GM21717 (cell line): ENCODE measurements around the gene ZMYND11.

ENCODE experiments used
- ATAC-seq: cut with Tn5 transposase; IDR thresholded peaks from one replicate; pipeline ENCODE4 v1.9.1; 2021; ENCODE audit warnings: mild to moderate bottlenecking, moderate library complexity; ENCODE audit not compliant: unreplicated experiment

Gene ZMYND11

DNA sequence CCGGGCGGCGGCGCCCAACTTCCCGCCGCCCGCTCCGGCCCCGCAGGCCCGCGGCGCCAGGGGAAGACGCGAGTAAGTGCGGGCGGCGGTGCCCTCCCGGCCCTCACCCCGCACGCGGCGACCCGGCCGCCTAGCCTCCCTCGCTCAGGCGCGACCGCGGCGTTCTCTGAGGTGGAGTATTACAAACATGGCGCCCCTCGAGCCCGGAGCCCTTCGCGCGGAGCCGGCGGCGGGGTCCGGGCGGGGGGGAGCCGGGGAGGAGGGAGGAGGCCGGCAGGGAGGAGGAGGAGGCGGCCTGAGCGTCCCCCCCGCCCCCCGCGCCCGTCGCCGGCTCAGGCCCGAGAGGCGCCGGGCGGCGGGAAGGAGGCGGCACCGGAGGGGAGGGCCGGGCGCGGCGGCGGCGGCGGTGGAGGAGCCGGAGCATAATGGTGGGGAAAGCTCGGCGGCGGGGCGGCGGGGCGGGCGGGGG is at the start of gene ZMYND11:
ZMYND11 (plus strand) TSS at position 324 of the 469 bp plus-strand sequence. CDS start 44,558 bp downstream, outside the sequence.
- ATAC-seq, result peak; percentile 47

DNA sequence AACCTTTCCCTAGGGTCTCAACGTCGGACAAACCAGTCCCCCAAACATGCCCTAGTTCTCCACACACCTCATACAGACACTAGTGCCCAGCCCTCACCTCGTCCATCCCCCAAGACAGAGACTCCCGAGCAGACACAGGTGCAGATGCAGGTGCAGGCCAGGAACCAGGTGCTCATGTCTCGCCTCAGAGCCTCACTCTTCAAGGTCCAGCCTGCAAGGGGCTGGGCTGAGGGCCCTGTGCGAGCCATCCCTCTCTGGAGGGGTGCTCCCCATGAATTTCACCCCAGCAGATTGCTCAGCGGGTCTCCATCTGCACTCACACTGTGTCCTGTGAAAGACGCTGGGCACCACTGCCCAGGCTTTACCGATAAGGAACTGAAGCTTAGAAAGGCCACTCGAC is 49.2 kb upstream of the ZMYND11 start:
- ATAC-seq, result no peak

DNA sequence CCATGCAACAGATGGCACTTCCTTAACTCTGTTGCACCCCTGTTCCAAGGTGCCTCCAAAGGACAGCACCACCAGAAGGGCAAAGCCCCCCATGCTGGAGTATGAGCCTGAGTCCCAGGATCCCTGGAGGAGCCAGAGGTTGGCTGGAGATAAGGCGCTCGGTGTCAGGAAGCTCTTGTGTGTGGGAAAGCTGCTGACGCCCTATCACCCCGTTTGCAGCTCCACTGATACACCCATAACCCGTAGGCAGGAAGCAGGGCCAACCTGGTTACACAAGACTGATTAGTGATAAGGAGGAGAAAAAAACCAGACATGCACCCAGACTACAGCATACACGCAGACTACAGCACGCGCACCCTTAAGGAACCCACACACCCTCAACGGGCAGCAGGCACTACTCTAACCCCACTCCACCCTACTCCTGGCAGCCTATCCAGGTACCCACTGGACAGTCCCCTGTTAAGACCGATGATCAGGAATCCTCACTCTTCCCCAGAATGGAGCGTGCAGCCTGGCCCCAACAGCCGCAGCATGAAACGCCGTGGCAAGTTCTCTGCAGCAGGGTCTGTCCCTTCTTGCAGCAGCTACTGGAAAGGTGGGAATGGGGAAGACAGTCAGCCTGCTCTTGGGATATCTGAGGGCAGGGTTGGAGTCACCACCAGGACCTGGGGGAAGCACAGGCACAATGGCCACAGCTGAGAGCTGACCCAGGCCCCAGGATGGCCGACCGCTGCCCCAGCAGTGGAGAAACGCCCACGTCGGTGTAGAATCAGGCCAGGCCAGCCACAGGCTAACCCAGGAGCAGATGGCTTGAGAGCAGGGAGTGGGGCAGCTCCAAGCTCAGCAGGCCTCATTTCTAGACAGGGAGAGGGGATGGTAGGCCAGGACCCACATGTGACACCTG is 47.8 kb upstream of the ZMYND11 start:
- ATAC-seq, result no peak

DNA sequence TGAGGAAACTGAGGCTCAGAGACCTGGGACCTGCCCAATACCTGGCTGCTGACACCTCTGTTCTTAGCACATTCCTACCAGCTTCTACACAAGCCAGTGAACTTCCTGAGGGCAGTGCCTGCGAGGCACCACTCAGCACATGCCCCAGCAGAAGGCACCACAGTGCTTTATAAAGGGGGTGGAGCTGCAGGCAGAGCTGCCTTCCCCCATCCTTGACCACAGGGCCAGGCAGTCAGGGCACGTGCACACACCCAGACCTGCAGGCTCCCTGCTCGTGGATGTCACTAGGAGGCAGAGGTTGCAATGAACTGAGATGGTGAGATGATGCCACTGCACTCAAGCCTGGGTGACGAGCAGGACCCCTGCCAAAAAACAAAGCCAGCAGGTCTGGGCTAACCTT is 47.0 kb upstream of the ZMYND11 start:
- no peak for ATAC-seq

DNA sequence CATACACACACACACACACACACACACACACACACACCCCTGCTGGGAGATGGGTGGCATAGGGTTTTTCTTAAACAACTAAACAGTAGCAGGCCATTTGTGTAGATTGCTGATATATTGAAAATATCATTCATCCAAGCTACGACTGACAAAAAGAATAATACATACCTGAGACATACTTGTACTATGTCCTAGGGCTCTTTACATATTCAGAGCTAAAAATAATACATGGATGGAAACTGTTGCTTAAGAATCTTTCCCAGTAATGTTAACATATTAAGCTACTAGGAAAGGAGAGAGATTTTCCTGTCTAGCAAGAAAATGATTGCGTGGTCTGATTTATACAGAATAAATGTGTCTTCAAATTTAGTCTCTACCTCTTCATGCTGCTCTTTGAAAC is 46.0 kb upstream of the ZMYND11 start:
- no peak for ATAC-seq

DNA sequence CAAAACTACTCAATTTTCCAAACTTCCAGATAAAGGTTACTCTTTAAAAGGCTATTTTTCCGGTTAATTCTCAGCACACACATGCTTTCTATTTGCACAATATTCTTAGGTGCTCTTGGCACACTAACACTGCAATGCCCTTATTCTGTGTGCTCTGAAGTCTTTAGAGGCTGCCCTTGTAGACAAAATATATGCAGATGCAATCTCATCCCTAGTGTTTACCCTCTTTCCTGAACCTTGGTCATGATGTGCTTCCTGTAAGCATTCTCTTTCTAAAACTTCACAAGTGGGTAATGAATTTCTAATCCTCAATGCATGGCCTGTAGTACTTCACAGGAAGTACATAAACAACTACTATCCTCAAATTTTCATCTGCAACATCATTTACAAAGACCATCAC is 45.1 kb upstream of the ZMYND11 start:
- no peak for ATAC-seq

DNA sequence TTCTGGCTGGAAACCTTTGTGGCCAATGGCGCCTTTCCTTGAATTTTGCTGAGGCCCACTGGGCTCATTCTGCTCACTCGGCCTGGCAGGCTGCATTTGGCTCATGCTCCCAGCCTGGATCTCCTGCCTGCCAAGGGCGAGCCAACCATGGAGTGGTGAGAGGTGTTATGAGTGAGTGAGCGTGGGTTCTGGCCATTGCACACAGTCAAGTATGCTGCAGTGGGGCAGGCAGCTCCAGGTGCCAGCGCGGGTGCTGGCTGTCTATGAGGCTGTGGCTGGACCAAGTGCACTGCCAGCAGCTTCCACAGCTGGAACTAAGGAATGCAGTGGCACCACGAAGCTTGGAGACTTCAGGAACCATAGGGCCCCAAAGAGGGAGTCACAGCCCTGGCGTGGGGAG is 43.9 kb upstream of the ZMYND11 start:
- no peak for ATAC-seq

DNA sequence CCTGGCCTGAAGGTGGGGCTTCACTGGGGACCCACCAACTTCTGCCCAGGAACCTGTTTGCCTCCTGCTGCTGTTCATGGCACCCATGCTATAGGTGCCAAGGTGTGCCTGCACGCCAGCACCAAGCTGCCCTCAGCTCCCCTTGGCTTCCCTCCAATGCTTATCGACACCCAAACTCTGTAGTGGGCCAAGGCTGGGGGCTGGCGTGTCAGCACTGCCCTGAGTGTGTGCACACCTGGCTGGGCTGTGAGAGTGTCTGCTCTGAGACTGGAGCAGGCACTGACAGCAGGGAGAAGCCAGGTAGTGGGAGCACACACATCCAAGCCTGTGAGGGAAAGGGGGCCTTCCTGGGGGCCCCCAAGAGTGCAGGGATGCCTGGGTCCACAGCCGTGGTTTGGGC is 43.1 kb upstream of the ZMYND11 start:
- no peak for ATAC-seq

DNA sequence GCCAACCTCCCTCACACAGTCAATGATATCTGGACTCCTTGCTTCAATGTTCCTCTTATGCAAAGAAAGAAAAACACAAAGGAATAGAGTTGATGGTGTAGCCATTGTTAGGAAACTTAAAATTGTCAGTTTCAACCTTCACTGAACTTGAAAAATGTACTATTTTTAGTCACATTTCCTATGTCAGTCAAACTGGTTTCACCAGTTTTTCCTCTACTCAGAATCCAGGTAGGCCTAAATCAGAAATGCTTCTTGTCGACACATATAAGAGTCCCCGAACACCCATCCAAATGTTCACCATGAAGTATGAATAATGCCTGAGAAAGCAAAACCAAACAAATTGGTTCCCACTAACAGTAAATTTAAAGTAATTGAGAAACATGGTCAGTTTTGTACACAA is 42.4 kb upstream of the ZMYND11 start:
- ATAC-seq, result no peak

DNA sequence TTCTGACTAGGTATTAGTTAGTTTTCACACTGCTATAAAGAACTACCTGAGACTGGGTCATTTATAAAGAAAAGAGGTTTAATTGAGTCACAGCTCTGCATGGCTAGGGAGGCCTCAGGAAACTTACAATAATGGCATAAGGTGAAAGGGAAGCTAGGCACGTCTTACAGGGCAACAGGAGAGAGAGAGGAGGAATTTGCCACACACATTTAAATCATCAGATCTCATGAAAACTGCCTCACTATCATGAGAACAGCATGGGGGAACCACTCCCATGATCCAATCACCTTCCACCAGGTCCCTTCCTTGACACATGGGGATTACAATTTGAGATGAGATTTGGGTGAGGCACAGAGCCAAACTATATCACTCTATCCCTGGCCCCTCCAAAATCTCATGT is 40.6 kb upstream of the ZMYND11 start:
- ATAC-seq, result no peak

DNA sequence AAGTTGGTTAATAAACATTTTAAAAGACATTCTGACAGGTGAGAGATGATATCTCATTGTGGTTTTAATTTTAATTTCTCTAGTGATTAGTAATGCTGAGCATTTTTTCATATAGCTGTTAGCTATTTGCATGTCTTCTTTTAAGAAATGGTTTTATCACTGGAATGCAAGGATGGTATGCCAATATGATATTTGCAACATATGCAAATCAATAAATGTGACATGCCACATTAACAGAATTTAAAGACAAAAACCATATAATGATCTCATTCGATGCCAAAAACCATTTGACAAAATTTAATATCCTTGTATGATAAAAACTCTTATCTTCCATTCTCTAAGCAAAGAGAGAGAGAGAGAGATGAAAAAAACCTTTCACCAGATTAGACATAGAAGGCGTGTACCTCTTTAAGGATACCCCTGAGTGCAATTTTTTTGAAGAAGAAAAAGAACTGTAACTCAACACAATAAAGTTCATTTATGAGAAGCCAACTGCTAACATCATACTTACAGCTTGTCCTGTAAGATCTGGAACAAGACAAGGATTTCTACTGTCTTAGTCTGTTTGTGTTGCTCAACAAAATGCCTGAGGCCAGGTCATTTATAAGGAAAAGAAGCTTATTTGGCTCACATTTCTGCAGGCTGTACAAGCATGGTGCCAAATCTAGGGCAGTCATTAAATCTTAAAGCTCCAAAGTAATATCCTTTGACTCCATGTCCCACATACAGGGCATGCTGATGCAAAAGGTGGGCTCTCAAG is 39.7 kb upstream of the ZMYND11 start:
- no peak for ATAC-seq

DNA sequence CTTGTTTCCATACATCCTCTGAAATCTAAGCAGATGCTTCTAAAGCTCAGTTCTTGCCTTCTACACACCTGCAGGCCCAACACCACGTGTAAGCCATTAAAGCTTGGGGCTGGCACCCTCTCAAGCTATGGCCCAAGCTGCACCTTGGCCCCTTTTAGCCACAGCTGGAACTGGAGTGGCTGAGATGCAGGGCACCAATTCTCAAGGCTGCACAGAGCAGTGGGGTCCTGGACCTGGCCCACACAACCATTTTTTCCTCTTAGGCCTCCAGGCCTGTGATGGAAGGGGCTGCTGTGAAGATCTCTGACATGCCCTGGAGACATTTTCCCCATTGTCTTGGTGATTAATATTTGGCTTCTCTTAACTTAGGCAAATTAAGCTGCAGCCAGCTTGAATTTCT is 38.8 kb upstream of the ZMYND11 start:
- ATAC-seq, result no peak

DNA sequence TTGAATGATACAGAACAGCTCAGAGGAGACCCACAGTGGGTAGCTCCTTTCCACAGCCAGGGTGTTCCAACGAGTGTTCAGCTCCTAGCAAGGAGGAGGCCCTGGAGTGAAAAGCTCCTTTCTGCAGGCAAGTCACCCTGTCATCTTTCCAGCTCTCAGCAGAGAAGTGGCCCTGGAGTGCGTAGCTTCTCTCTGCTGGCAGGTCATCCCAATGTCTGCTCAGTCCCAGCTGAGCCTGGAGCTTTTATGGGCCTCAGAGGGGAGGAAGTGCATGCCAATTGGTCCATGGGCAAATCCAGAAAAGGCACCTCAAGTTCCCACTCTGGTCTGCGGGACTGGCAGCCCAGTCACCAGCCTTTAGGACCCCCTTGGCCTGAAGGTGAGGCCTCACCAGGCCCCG is 30.8 kb upstream of the ZMYND11 start:
- no peak for ATAC-seq

DNA sequence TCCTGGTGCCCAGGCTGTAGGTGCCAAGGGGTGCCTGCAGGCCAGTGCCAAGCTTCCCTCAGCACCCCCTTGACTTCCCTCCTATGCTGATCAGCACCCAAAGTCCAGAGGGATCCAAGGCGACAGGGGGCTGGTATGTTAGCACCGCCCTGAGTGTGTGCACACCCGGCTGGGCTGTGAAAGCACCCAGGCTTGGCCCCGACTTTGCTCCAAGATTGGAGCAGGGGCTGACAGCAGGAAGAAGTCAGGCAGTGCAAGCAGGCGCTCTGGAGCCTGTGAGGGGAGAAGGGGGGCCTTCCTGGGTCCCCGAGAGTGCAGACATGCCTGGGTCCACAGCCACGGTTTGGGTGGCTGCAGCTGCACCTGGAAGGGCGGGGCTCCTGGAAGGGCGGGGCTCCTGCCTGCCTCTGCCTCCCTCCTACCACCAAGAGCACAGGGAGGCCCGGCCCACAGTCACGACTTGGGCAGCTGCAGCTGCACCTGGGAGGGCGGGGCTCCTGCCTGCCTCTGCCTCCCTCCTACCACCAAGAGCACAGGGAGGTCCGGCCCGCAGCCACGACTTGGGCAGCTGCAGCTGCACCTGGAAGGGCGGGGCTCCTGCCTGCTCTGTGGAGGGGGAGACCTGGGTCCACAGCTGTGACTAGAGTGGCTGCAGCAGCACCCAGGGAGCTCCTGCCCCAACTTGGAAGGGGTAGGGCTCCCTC is 30.2 kb upstream of the ZMYND11 start:
- ATAC-seq, result no peak

DNA sequence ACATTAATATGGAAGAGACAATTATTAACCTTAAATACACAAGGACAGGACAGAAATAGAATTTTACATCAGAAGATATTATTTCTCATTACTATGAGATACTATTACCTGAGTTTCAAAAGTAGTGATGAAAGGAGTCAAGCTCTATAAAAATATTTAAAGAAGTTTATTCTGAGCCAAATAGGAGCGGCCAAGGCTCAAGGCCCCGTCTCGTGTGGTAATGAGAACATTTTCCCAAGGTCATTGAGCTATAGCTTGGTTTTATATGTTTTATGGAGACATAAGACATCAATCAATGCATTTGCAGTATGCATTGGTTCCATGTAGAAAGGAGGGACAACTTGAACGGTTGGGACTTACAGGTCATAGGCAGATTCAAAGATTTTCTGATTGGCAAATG is 29.4 kb upstream of the ZMYND11 start:
- no peak for ATAC-seq

DNA sequence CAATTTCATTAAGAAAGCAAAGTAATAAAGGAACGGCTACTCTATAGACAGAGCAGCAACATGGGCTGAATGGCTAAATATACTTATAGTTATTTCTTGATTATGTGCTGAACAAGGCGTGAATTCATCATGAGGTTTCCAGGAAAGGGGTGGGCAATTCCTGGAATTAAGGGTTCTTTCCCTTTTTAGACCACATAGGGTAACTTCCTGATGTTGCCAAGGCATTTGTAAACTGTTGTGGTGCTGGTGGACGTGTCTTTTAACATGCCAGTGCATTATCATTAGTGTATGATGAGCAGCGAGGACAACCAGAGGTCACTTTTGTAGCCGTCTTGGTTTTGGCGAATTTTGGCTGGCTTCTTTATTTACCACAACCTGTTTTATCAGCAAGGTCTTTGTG is 28.5 kb upstream of the ZMYND11 start:
- no peak for ATAC-seq

DNA sequence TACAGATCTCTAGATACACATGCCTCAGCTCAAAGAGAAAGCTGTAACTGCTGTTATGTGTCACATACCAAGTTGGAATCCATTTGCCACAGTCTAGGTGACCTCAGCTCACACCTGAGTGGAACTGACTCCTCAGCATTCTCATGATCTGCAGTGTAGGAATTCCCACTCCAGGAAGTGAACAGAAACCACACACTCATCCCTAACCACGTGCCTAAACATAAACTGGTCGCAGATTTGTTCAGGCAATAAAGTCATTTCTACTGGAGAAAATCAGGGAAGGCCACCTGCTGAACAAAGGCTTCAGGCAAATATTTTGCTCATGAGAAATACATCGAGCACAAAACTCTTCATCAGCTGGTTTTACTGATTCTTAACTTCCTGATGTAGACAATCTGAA is 23.0 kb upstream of the ZMYND11 start:
- no peak for ATAC-seq

DNA sequence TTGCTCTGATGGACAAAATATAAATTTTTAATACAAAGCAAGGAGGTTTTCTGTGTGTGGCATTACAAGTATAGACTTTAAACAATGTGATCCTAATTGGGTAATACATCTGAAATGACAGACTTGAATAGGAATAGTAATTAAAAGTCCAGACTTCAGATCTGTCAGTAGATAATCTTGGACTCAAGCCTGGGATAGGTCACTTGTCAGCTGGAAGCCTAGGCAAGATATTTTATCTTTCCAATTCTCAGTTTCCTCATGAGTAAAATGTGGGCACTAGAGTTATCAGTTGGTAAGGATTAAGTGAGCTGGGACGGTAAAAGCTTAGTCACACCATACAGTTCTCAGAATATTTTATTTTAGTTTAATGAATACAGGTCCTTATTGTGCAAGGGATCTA is 10.4 kb upstream of the ZMYND11 start:
- no peak for ATAC-seq

DNA sequence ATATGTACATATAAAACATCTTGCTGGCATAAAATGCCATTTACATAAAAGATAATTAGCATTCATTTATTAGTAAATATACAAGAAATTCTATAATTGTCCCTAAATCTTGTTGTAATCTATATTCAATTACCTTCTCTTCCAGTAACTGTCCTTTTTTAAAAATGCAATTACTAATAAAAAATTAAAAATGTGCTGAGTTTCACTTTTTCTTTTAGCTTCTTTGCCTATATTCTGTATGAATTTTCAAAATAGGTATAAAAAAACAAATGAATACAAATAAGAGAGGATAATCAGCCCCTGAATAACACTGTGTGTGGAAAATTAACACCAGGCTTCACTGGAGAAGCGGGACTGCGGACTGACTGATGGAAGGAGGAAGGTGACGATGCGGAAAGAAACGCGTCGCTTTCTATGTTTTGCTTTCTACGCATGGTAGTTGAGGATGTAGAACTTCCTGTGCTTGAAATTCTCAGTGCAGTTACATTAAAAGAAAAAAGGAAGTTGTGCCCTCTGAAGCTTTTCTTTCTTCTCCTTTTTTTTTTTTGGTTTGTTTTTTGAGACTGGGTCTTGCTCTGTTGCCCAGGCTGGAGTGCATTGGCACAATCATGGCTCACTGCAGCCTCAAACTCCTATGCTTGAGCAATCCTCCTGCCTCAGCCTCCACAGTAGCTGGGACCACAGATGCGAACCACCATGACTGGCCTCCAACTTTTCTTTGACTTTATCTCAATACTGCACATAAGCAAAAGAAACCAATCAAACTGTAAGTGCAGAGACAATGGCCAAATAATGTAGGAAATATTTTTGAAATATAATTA is 7.4 kb upstream of the ZMYND11 start:
- peak; percentile 79 for ATAC-seq

DNA sequence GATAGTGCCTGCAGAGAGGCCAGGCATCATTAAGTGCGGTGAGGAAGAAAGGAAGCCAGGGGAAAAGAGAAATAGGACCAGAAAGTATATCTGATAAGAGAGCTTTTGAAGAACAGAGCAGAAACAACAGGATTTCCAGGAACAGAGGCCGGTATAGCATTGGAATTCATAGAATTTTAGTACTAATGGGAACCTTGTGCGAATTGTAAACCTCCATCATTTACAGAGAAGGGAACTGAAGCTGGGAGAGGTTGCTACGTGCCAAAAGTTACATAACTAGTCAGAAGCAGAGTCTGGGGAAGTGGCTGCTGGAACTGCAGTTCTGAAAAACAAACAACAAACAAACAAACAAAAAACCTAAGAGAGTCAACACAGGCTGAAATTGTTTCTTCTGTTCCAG is 5.4 kb upstream of the ZMYND11 start:
- no peak for ATAC-seq
